GM12878 (cell line): ENCODE data around the gene RXFP3. TPM values are rescaled to one million over a fixed set of nuclear protein-coding genes. Genes with fewer than 3 reads are reported as not detected.

Experiments used
- ATF2 ChIP-seq: IDR thresholded peaks from 2 replicates; pipeline ENCODE4 v1.6.1; 2012; ENCODE audit warnings: low read length, inconsistent platforms
- BMI1 ChIP-seq: fragments of 450-650 bp; IDR thresholded peaks from 2 replicates; pipeline ENCODE4 v1.6.1; 2016; ENCODE audit warnings: mild to moderate bottlenecking, moderate library complexity, borderline replicate concordance
- CREB1 ChIP-seq: IDR thresholded peaks from 2 replicates; pipeline ENCODE4 v1.6.1; 2012; ENCODE audit warnings: low read depth, mild to moderate bottlenecking, inconsistent platforms
- EP300 ChIP-seq, 2 experiments: fragments of 150-350 bp in 1 of 2; IDR thresholded peaks; 2 replicates each; pipeline ENCODE4 v1.6.1; 2011 to 2012; ENCODE audit warnings: low read depth in 2 of 2, low read length in 2 of 2, borderline replicate concordance in 1 of 2, improper control_type of control experiment in 1 of 2, inconsistent platforms in 1 of 2; ENCODE audit not compliant: control insufficient read depth in 1 of 2
- GATAD2B ChIP-seq: fragments of 450-650 bp; conservative IDR thresholded peaks from 2 replicates; pipeline ENCODE4 v1.6.1; 2017; ENCODE audit warnings: low read depth, mild to moderate bottlenecking, moderate library complexity
- HDAC2 ChIP-seq: fragments of 200-600 bp; sonication (generic); IDR thresholded peaks from 2 replicates; pipeline ENCODE4 v1.6.1; 2017
- HDGF ChIP-seq: fragments of 450-650 bp; IDR thresholded peaks from 2 replicates; pipeline ENCODE4 v1.6.1; 2016; ENCODE audit warnings: antibody characterized with exemption
- IKZF2 ChIP-seq, 2 experiments: fragments of 450-650 bp; IDR thresholded peaks; 2 replicates each; pipeline ENCODE4 v1.6.1; 2017; ENCODE audit warnings: mild to moderate bottlenecking in 2 of 2, moderate library complexity in 2 of 2
- JUND ChIP-seq: IDR thresholded peaks from 2 replicates; pipeline ENCODE4 v1.6.1; 2012; ENCODE audit warnings: low read depth, mild to moderate bottlenecking, low read length, improper control_type of control experiment, moderate library complexity
- MEF2A ChIP-seq: IDR thresholded peaks from 2 replicates; pipeline ENCODE4 v1.6.1; 2011; ENCODE audit warnings: low read depth, mild to moderate bottlenecking, low read length, moderate library complexity; ENCODE audit not compliant: insufficient read depth
- MLLT1 ChIP-seq: fragments of 450-650 bp; IDR thresholded peaks from 2 replicates; pipeline ENCODE4 v1.6.1; 2016; ENCODE audit warnings: mild to moderate bottlenecking
- MYC ChIP-seq: IDR thresholded peaks from 2 replicates; pipeline ENCODE4 v1.6.1; 2011; ENCODE audit warnings: mild to moderate bottlenecking, low read length, moderate library complexity, inconsistent platforms; ENCODE audit not compliant: insufficient read depth, insufficient replicate concordance, insufficient read length, severe bottlenecking
- NR2F1 ChIP-seq: fragments of 450-650 bp; conservative IDR thresholded peaks from 2 replicates; pipeline ENCODE4 v1.6.1; 2017; ENCODE audit warnings: mild to moderate bottlenecking
- PBX3 ChIP-seq: IDR thresholded peaks from 2 replicates; pipeline ENCODE4 v1.6.1; 2011; ENCODE audit warnings: mild to moderate bottlenecking, low read depth, low read length, moderate library complexity; ENCODE audit not compliant: insufficient replicate concordance
- PKNOX1 ChIP-seq: fragments of 450-650 bp; IDR thresholded peaks from 2 replicates; pipeline ENCODE4 v1.6.1; 2016; ENCODE audit warnings: mild to moderate bottlenecking
- POLR2A ChIP-seq: IDR thresholded peaks from 2 replicates; pipeline ENCODE4 v1.6.1; 2011; ENCODE audit warnings: low read depth, mild to moderate bottlenecking, low read length
- RUNX3 ChIP-seq: IDR thresholded peaks from 2 replicates; pipeline ENCODE4 v1.6.1; 2012; ENCODE audit warnings: low read length, inconsistent platforms
- SKIL ChIP-seq: fragments of 450-650 bp; IDR thresholded peaks from 2 replicates; pipeline ENCODE4 v1.6.1; 2017; ENCODE audit warnings: mild to moderate bottlenecking, low read depth, inconsistent platforms; ENCODE audit not compliant: poor library complexity, severe bottlenecking
- SP1 ChIP-seq: IDR thresholded peaks from one replicate; pipeline ENCODE4 v1.6.1; 2011; ENCODE audit warnings: low read depth, low read length
- SRF ChIP-seq, 2 experiments: IDR thresholded peaks; 2 replicates each; pipeline ENCODE4 v1.6.1; 2011; ENCODE audit warnings: low read depth in 2 of 2, low read length in 2 of 2, mild to moderate bottlenecking in 1 of 2, moderate library complexity in 1 of 2
- STAT3 ChIP-seq: IDR thresholded peaks from 2 replicates; pipeline ENCODE4 v1.6.1; 2011; ENCODE audit warnings: low read depth, low read length, improper control_type of control experiment
- ZNF207 ChIP-seq: fragments of 450-650 bp; IDR thresholded peaks from 2 replicates; pipeline ENCODE4 v1.6.1; 2014; ENCODE audit warnings: antibody characterized with exemption, mild to moderate bottlenecking, borderline replicate concordance
- ZNF24 ChIP-seq: fragments of 450-650 bp; IDR thresholded peaks from 2 replicates; pipeline ENCODE4 v1.6.1; 2017; ENCODE audit warnings: antibody characterized with exemption, mild to moderate bottlenecking
- polyA plus RNA-seq, 11 experiments: library from polyadenylated mRNA; depleted of rRNA in 4 of 11; unstranded in 6 of 11; stranded (reverse) in 5 of 11; fragments of >200 nt; fragmentation: Nextera tagmentation in 4 of 11; fragmentation: Illumina TruSeq in 1 of 11; extraction: Ambion mirVana in 4 of 11; extraction: Trizol in 1 of 11; gene quantifications; 1 replicate in 1 of 11; 2 replicates in 10 of 11; pipeline versions ENCODE4 v1.2.1 to v1.2.3, GENCODE V29; 2011 to 2016; ENCODE audit warnings: inconsistent platforms in 2 of 11, missing spikeins in 2 of 11, low read depth in 1 of 11
- total RNA-seq, 4 experiments: library from RNA; depleted of rRNA in 3 of 4; stranded (reverse); fragments of >200 nt in 3 of 4; fragmentation: Illumina TruSeq in 1 of 4; extraction: Trizol in 1 of 4; gene quantifications; 2 replicates each; pipeline versions ENCODE4 v1.2.1 to v1.2.3, GENCODE V29; 2013 to 2021

Gene RXFP3
- total and polyA plus RNA-seq, 10 of the 15 experiments (the other 5 are each of a cell fraction or from before 2014, with no cell fraction given) = 0.03 to 0.06 TPM; not detected in 8

- TF ChIP-seq SKIL (peak; percentile 57), NR2F1 (no peak), GATAD2B (peak; percentile 78), HDAC2 (no peak), MEF2A (peak; percentile 83; the same call in 1 of the 2 replicates), BMI1 (peak; percentile 68; the same call in 1 of the 2 replicates), IKZF2 (IDR thresholded peaks at IDR 0.05) (peak; percentile 93 to 94), POLR2A (no peak), MYC (no peak), PKNOX1 (peak; percentile 50), ATF2 (peak; percentile 89), ZNF24 (peak; percentile 73), PBX3 (no peak), CREB1 (0 out of 2 replicates have a peak, but pooled peaks have one; percentile 42), HDGF (no peak), RUNX3 (peak; percentile 95), MLLT1 (peak; percentile 56; the same call in 1 of the 2 replicates), JUND (peak; percentile 71; the same call in 1 of the 2 replicates), SRF (IDR thresholded peaks at IDR 0.05; ENCODE audit: low read depth in 2 of 2, low read length in 2 of 2) (0 out of 4 replicates have a peak, but pooled peaks of 1 of the 2 experiments have one; percentile 55), STAT3 (0 out of 2 replicates have a peak, but pooled peaks have one; percentile 67), SP1 (peak; percentile 45), EP300 (IDR thresholded peaks at IDR 0.05; ENCODE audit: borderline replicate concordance in 1 of 2, control insufficient read depth in 1 of 2, low read depth in 2 of 2, low read length in 2 of 2) (peak; percentile 89 to 95), ZNF207 (no peak)
Measured at GRCh38 chr5:33933723-33934169, 2.4 kb upstream of the RXFP3 start (continued).
